Measurements from ENCODE around the gene PDGFB.

Gene PDGFB

GRCh38 chr22:39207141-39208012 lies 37.4 kb downstream of the PDGFB start:
- DNase-seq (ENCODE audit: low read depth in 2 of 2): no peak

GRCh38 chr22:39206491-39206890 lies 38.3 kb downstream of the PDGFB start:
- DNase-seq (ENCODE audit: low read depth in 2 of 2): no peak

- DNase-seq (ENCODE audit: low read depth in 2 of 2): no peak
These were observed 39.3 kb downstream of the PDGFB start for GRCh38 chr22:39205344-39206021.

- no peak for DNase-seq (ENCODE audit: low read depth in 2 of 2)
These were observed 40.6 kb downstream of the PDGFB start for GRCh38 chr22:39204216-39204615.

- DNase-seq (ENCODE audit: low read depth in 2 of 2): no peak
These were observed 47.2 kb downstream of the PDGFB start for GRCh38 chr22:39197578-39197977.

GRCh38 chr22:39194098-39194497 lies 50.7 kb downstream of the PDGFB start:
- DNase-seq (ENCODE audit: low read depth in 2 of 2): no peak

- DNase-seq (ENCODE audit: low read depth in 2 of 2): no peak
These were observed 56.0 kb downstream of the PDGFB start for GRCh38 chr22:39188809-39189208.

GRCh38 chr22:39185601-39186012 lies 59.2 kb downstream of the PDGFB start:
- DNase-seq (ENCODE audit: low read depth in 2 of 2): no peak

GRCh38 chr22:39184586-39185577 lies 59.9 kb downstream of the PDGFB start:
- no peak for DNase-seq (ENCODE audit: low read depth in 2 of 2)

GRCh38 chr22:39183991-39184585 lies 60.7 kb downstream of the PDGFB start:
- DNase-seq (ENCODE audit: low read depth in 2 of 2): no peak

- DNase-seq (ENCODE audit: low read depth in 2 of 2): no peak
These were observed 62.2 kb downstream of the PDGFB start for GRCh38 chr22:39182478-39183030.

- no peak for DNase-seq (ENCODE audit: low read depth in 2 of 2)
These were observed 63.0 kb downstream of the PDGFB start for GRCh38 chr22:39181778-39182177.

GRCh38 chr22:39181356-39181755 lies 63.4 kb downstream of the PDGFB start:
- no peak for DNase-seq (ENCODE audit: low read depth in 2 of 2)

- DNase-seq (ENCODE audit: low read depth in 2 of 2): no peak
These were observed 64.9 kb downstream of the PDGFB start for GRCh38 chr22:39179841-39180335.

GRCh38 chr22:39179401-39179827 lies 65.4 kb downstream of the PDGFB start:
- no peak for DNase-seq (ENCODE audit: low read depth in 2 of 2)

- no peak for DNase-seq (ENCODE audit: low read depth in 2 of 2)
These were observed 66.3 kb downstream of the PDGFB start for GRCh38 chr22:39178206-39179111.

- DNase-seq (ENCODE audit: low read depth in 2 of 2): no peak
These were observed 67.0 kb downstream of the PDGFB start for GRCh38 chr22:39177791-39178190.

GRCh38 chr22:39177456-39177775 lies 67.4 kb downstream of the PDGFB start:
- DNase-seq (ENCODE audit: low read depth in 2 of 2): no peak

- no peak for DNase-seq (ENCODE audit: low read depth in 2 of 2)
These were observed 67.9 kb downstream of the PDGFB start for GRCh38 chr22:39176714-39177455.
